Liver (tissue), 9 donors: ENCODE results near the gene LCT. TPM values are rescaled to one million over a fixed set of nuclear protein-coding genes. Genes with fewer than 3 reads are reported as not detected.

ENCODE experiments used
- DNase-seq: peaks from one replicate; pipeline ENCODE4 v3.0.0-alpha.2; 2017; ENCODE audit warnings: low spot score
- H3K27ac ChIP-seq, 2 donors: one replicate each; pipeline ENCODE4 v1.7.0; 2013; ENCODE audit warnings: inconsistent platforms in 2 of 2, low read length in 2 of 2, control low read depth in 1 of 2, low read depth in 1 of 2, mild to moderate bottlenecking in 1 of 2
- H3K27me3 ChIP-seq, 4 donors: one replicate each; pipeline versions ENCODE4 v1.6.1 to v1.7.0; 2013; ENCODE audit warnings: low read length in 3 of 4, inconsistent platforms in 1 of 4, mild to moderate bottlenecking in 1 of 4, moderate library complexity in 1 of 4; ENCODE audit not compliant: control insufficient read depth in 4 of 4, insufficient read depth in 4 of 4
- H3K36me3 ChIP-seq, 4 donors: one replicate each; pipeline versions ENCODE4 v1.6.1 to v1.7.0; 2013; ENCODE audit warnings: low read length in 3 of 4, mild to moderate bottlenecking in 3 of 4, low read depth in 1 of 4, moderate library complexity in 1 of 4; ENCODE audit not compliant: control insufficient read depth in 4 of 4, insufficient read depth in 3 of 4
- H3K4me1 ChIP-seq, 4 donors: one replicate each; pipeline versions ENCODE4 v1.6.1 to v1.7.0; 2013; ENCODE audit warnings: low read length in 3 of 4, mild to moderate bottlenecking in 3 of 4, moderate library complexity in 1 of 4; ENCODE audit not compliant: control insufficient read depth in 4 of 4, insufficient read depth in 4 of 4
- H3K4me3 ChIP-seq, 3 donors: one replicate each; pipeline versions ENCODE4 v1.6.1 to v1.7.0; 2013; ENCODE audit warnings: low read length in 3 of 3, control low read depth in 1 of 3, low read depth in 1 of 3, mild to moderate bottlenecking in 1 of 3
- H3K9ac ChIP-seq, 2 donors: one replicate each; pipeline ENCODE4 v1.7.0; 2013; ENCODE audit warnings: low read length in 2 of 2, mild to moderate bottlenecking in 2 of 2, moderate library complexity in 2 of 2, control low read depth in 1 of 2, low read depth in 1 of 2
- H3K9me3 ChIP-seq, 4 donors: one replicate each; pipeline versions ENCODE4 v1.6.1 to v1.7.0; 2013; ENCODE audit warnings: low read length in 3 of 4; ENCODE audit not compliant: control insufficient read depth in 4 of 4
- ATF3 ChIP-seq: IDR thresholded peaks from 2 replicates; pipeline ENCODE4 v1.6.1; 2016; ENCODE audit warnings: antibody characterized with exemption
- CTCF ChIP-seq: fragments of 150-350 bp; IDR thresholded peaks from 2 replicates; pipeline ENCODE4 v1.5.1; 2017; ENCODE audit warnings: improper control_type of control experiment, low read depth, low read length; ENCODE audit not compliant: missing input control
- EGR1 ChIP-seq, 2 donors: IDR thresholded peaks; 2 replicates each; pipeline ENCODE4 v1.6.1; 2016 to 2018; ENCODE audit warnings: antibody characterized with exemption in 2 of 2, low read depth in 2 of 2
- GABPA ChIP-seq, 2 donors: IDR thresholded peaks in 1 of 2; conservative IDR thresholded peaks in 1 of 2; 2 replicates each; pipeline ENCODE4 v1.6.1; 2016; ENCODE audit warnings: antibody characterized with exemption in 2 of 2, mild to moderate bottlenecking in 1 of 2, moderate library complexity in 1 of 2
- HNF4A ChIP-seq, 2 donors: conservative IDR thresholded peaks; 2 replicates each; pipeline ENCODE4 v1.6.1; 2016; ENCODE audit warnings: antibody characterized with exemption in 2 of 2, mild to moderate bottlenecking in 2 of 2
- MAX ChIP-seq: IDR thresholded peaks from 2 replicates; pipeline ENCODE4 v1.6.1; 2016; ENCODE audit warnings: antibody characterized with exemption
- NR2F2 ChIP-seq: IDR thresholded peaks from 2 replicates; pipeline ENCODE4 v1.6.1; 2016; ENCODE audit warnings: antibody characterized with exemption
- RAD21 ChIP-seq, 2 donors: IDR thresholded peaks; 2 replicates each; pipeline ENCODE4 v1.6.1; 2016; ENCODE audit warnings: antibody characterized with exemption in 2 of 2, mild to moderate bottlenecking in 2 of 2
- REST ChIP-seq: IDR thresholded peaks from 2 replicates; pipeline ENCODE4 v1.6.1; 2016; ENCODE audit warnings: antibody characterized with exemption, mild to moderate bottlenecking
- RXRA ChIP-seq, 2 donors: IDR thresholded peaks; 2 replicates each; pipeline ENCODE4 v1.6.1; 2017 to 2018; ENCODE audit warnings: antibody characterized with exemption in 2 of 2, mild to moderate bottlenecking in 1 of 2
- SP1 ChIP-seq: IDR thresholded peaks from 2 replicates; pipeline ENCODE4 v1.6.1; 2018; ENCODE audit warnings: antibody characterized with exemption, mild to moderate bottlenecking
- TAF1 ChIP-seq: conservative IDR thresholded peaks from 2 replicates; pipeline ENCODE4 v1.6.1; 2016; ENCODE audit warnings: antibody characterized with exemption, mild to moderate bottlenecking
- YY1 ChIP-seq: IDR thresholded peaks from 2 replicates; pipeline ENCODE4 v1.6.1; 2016; ENCODE audit warnings: antibody characterized with exemption, mild to moderate bottlenecking
- ZBTB33 ChIP-seq: IDR thresholded peaks from 2 replicates; pipeline ENCODE4 v1.6.1; 2016; ENCODE audit warnings: antibody characterized with exemption
- polyA plus RNA-seq, 2 donors: library from polyadenylated mRNA; stranded (reverse) in 1 of 2; unstranded in 1 of 2; fragments of 200-250 nt in 1 of 2; fragments of >200 nt in 1 of 2; fragmentation: Nextera tagmentation in 1 of 2; extraction: Ambion mirVana in 1 of 2; gene quantifications; one replicate each; pipeline versions ENCODE4 v1.2.1 to v1.2.3, GENCODE V29; 2013 to 2015
- total RNA-seq, 2 donors: library from RNA; depleted of rRNA; stranded (reverse); fragments of >200 nt; gene quantifications; one replicate each; pipeline ENCODE4 v1.2.3, GENCODE V29; 2014
- donor health status: healthy.
- donor health status: healthy.
- donor health status: healthy.
- donor health status: healthy.
- donor health status: healthy.

Gene LCT
- total and polyA plus RNA-seq, 4 donors, result not detected

GRCh38 chr2:135853401-135853800 is 16.4 kb upstream of the LCT start:
- Histone ChIP-seq H3K9ac (no peak overlapping the region), H3K9me3 (no peaks in the 10 kb centered on the region), H3K27ac (no peak overlapping the region), H3K27me3 (no peaks in the 10 kb centered on the region), H3K4me3 (no peak overlapping the region), H3K36me3 (peaks cover 0 to 13% (median 5%) of the 10 kb centered on the region in 4 donors), H3K4me1 (no peaks in the 10 kb centered on the region)
- TF ChIP-seq CTCF, result no peak
- no peak for TF ChIP-seq NR2F2
- TF ChIP-seq MAX, result no peak
- TF ChIP-seq TAF1, result no peak
- no peak for TF ChIP-seq REST
- TF ChIP-seq EGR1 (IDR thresholded peaks at IDR 0.05; ENCODE audit: low read depth in 2 of 2), result no peak
- TF ChIP-seq GABPA (IDR thresholded peaks at IDR 0.05 in 1 of 2, conservative IDR thresholded peaks at IDR 0.05 in 1 of 2), result no peak
- no peak for TF ChIP-seq SP1
- TF ChIP-seq RXRA (IDR thresholded peaks at IDR 0.05), result no peak
- TF ChIP-seq RAD21 (IDR thresholded peaks at IDR 0.05), result no peak
- TF ChIP-seq YY1, result no peak
- TF ChIP-seq HNF4A (conservative IDR thresholded peaks at IDR 0.05), result no peak
- no peak for DNase-seq

- H3K9me3 ChIP-seq, result no peaks in the 10 kb centered on the region
- DNase-seq, result no peak
- H3K36me3 ChIP-seq, result peaks cover 0 to 13% (median 3%) of the 10 kb centered on the region in 4 donors
- H3K4me3 ChIP-seq, result no peak overlapping the region
- H3K27ac ChIP-seq, result no peak overlapping the region
- H3K9ac ChIP-seq, result no peak overlapping the region
- no peaks in the 10 kb centered on the region for H3K27me3 ChIP-seq
- TF ChIP-seq ATF3, result no peak
- no peak for TF ChIP-seq ZBTB33
- no peaks in the 10 kb centered on the region for H3K4me1 ChIP-seq
These were observed 14.9 kb upstream of the LCT start for GRCh38 chr2:135851858-135852257.
